ENCODE results near the gene EIF4A3.

GRCh38 chr17:80176757-80177156 lies 29.8 kb upstream of the EIF4A3 start:
- no peak for TF ChIP-seq EP300 (IDR thresholded peaks at IDR 0.05)
- TF ChIP-seq CTCF (IDR thresholded peaks at IDR 0.05) = no peak
- TF ChIP-seq POLR2A (IDR thresholded peaks at IDR 0.05; ENCODE audit: low read depth) = no peak

All from esophagus muscularis mucosa (tissue), 4 donors.